ENCODE results near the gene CPB1.

GRCh38 chr3:148816427-148816826 lies 11.2 kb upstream of the CPB1 start:
- no peak for TF ChIP-seq EZH2 (IDR thresholded peaks at IDR 0.05; ENCODE audit: borderline replicate concordance, low read depth, low read length, severe bottlenecking)
- no peak for TF ChIP-seq CTCF (IDR thresholded peaks at IDR 0.05; ENCODE audit: borderline replicate concordance, extremely low read depth, low read length, poor library complexity, severe bottlenecking)

All from DND-41 (cell line).